Measurements from ENCODE around the gene ACOD1. TPM values are rescaled to one million over a fixed set of nuclear protein-coding genes. Genes with fewer than 3 reads are reported as not detected.
A peak's percentile ranks its signal among the peaks of the same experiment; 100 is the strongest.

Gene ACOD1
- polyA plus RNA-seq, 1 donor (not counting 4 experiments of a cell fraction or from before 2014, with no cell fraction given), result not detected

DNA sequence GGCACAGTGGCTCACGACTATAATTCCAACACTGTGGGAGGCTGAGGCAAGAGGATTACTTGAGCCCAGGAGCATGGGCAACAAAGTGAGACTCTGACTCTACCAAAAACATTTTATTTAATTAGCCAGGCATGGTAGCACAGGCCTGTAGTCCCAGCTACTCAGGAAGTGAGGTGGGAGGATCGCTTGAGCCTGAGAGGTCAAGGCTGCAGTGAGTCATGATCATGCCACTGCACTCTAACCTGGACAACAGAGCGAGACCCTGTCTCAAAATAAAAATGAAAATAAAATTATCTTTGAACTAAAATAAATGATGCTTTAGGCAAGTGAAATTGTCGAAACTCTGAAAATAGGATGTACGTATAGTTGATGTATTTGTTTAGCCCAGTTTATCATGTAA is 35.4 kb downstream of the ACOD1 start:
- dilution Hi-C loops (cut with MboI; ENCODE audit: extremely low pct_ligation_motif_present, low sequenced_read_pairs), result no loop called here
- peaks cover 6% of the 10 kb centered on the region for H3K27me3 ChIP-seq (ENCODE audit: control insufficient read depth, extremely low read depth, insufficient read depth, low read length)
- H3K79me2 ChIP-seq (ENCODE audit: control insufficient read depth, insufficient read depth, low read length), result no peaks in the 10 kb centered on the region
- H3K27ac ChIP-seq (ENCODE audit: control insufficient read depth, insufficient read depth, low read length), result no peak overlapping the region
- DNase-seq (ENCODE audit: low read depth, low spot score) (no peak), FAIRE-seq (no peak)
- H3K36me3 ChIP-seq (ENCODE audit: control insufficient read depth in 2 of 2, extremely low read depth in 1 of 2, insufficient read depth in 2 of 2, low read length in 2 of 2), result no peaks in the 10 kb centered on the region
- H3K4me3 ChIP-seq (ENCODE audit: control insufficient read depth in 2 of 3, extremely low read depth in 1 of 3, insufficient read depth in 2 of 3, low read depth in 1 of 3, low read length in 3 of 3), result no peak overlapping the region
- H2AFZ ChIP-seq (ENCODE audit: control insufficient read depth, low read length), result no peak overlapping the region
- H3K4me1 ChIP-seq (ENCODE audit: control insufficient read depth, extremely low read depth, insufficient read depth, low read length), result peaks cover 3% of the 10 kb centered on the region
- H3K9ac ChIP-seq (ENCODE audit: control insufficient read depth, extremely low read depth, insufficient read depth, low read length), result no peak overlapping the region
- no peaks in the 10 kb centered on the region for H3K9me1 ChIP-seq (ENCODE audit: control insufficient read depth, extremely low read depth, insufficient read depth, low read length)
- H4K20me1 ChIP-seq (ENCODE audit: control insufficient read depth, extremely low read depth, insufficient read depth, low read length), result no peaks in the 10 kb centered on the region
- H3K4me2 ChIP-seq (ENCODE audit: control insufficient read depth, extremely low read depth, insufficient read depth, low read depth, low read length), result no peak overlapping the region
- no peak for TF ChIP-seq EZH2 (IDR thresholded peaks at IDR 0.05; ENCODE audit: low read length)
- TF ChIP-seq, protein P1, sequence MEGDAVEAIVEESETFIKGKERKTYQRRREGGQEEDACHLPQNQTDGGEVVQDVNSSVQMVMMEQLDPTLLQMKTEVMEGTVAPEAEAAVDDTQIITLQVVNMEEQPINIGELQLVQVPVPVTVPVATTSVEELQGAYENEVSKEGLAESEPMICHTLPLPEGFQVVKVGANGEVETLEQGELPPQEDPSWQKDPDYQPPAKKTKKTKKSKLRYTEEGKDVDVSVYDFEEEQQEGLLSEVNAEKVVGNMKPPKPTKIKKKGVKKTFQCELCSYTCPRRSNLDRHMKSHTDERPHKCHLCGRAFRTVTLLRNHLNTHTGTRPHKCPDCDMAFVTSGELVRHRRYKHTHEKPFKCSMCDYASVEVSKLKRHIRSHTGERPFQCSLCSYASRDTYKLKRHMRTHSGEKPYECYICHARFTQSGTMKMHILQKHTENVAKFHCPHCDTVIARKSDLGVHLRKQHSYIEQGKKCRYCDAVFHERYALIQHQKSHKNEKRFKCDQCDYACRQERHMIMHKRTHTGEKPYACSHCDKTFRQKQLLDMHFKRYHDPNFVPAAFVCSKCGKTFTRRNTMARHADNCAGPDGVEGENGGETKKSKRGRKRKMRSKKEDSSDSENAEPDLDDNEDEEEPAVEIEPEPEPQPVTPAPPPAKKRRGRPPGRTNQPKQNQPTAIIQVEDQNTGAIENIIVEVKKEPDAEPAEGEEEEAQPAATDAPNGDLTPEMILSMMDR (optimal IDR thresholded peaks at IDR 0.05 in 1 of 3, IDR thresholded peaks at IDR 0.05 in 1 of 3, conservative IDR thresholded peaks at IDR 0.05 in 1 of 3; ENCODE audit: extremely low read depth in 1 of 3, insufficient read depth in 2 of 3, low read length in 3 of 3), result no peak
- no peaks in the 10 kb centered on the region for H3K9me3 ChIP-seq (ENCODE audit: control insufficient read depth, low read depth, low read length)

DNA sequence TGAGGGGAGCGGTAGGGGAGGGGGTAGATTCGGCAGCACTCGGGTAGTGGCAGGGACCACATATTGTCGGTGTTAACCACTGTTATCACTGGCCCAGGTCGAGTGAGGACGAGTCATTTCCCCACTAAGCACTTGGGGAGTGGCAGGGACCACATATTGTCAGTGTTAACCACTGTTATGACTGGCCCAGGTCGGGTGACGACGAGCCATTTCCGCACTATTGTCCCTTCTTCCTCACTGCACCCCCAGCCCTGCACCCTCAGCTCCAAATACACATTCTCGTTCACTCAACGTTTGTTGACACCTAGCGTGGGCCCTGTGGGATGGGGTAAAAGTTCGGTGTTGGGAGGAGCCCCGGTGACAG is 43.1 kb downstream of the ACOD1 start:
- Histone ChIP-seq H4K20me1 (ENCODE audit: control insufficient read depth, extremely low read depth, insufficient read depth, low read length) (no peaks in the 10 kb centered on the region), H3K36me3 (ENCODE audit: control insufficient read depth in 2 of 2, extremely low read depth in 1 of 2, insufficient read depth in 2 of 2, low read length in 2 of 2) (no peaks in the 10 kb centered on the region), H3K4me2 (ENCODE audit: control insufficient read depth, extremely low read depth, insufficient read depth, low read depth, low read length) (peak overlapping the region; percentile 99), H3K9ac (ENCODE audit: control insufficient read depth, extremely low read depth, insufficient read depth, low read length) (peak overlapping the region; percentile 97), H3K27me3 (ENCODE audit: control insufficient read depth, extremely low read depth, insufficient read depth, low read length) (no peaks in the 10 kb centered on the region), H3K9me1 (ENCODE audit: control insufficient read depth, extremely low read depth, insufficient read depth, low read length) (no peaks in the 10 kb centered on the region), H3K4me3 (ENCODE audit: control insufficient read depth in 2 of 3, extremely low read depth in 1 of 3, insufficient read depth in 2 of 3, low read depth in 1 of 3, low read length in 3 of 3) (peak overlapping the region; percentile 79 to 96 (median 95)), H3K4me1 (ENCODE audit: control insufficient read depth, extremely low read depth, insufficient read depth, low read length) (peaks cover 26% of the 10 kb centered on the region), H3K9me3 (ENCODE audit: control insufficient read depth, low read depth, low read length) (no peaks in the 10 kb centered on the region), H3K79me2 (ENCODE audit: control insufficient read depth, insufficient read depth, low read length) (peaks cover 25% of the 10 kb centered on the region), H2AFZ (ENCODE audit: control insufficient read depth, low read length) (peak overlapping the region; percentile 93), H3K27ac (ENCODE audit: control insufficient read depth, insufficient read depth, low read length) (peak overlapping the region; percentile 88)
- dilution Hi-C loops (cut with MboI; ENCODE audit: extremely low pct_ligation_motif_present, low sequenced_read_pairs), result no loop called here
- no peak for TF ChIP-seq EZH2 (IDR thresholded peaks at IDR 0.05; ENCODE audit: low read length)
- TF ChIP-seq, protein P1 (optimal IDR thresholded peaks at IDR 0.05 in 1 of 3, IDR thresholded peaks at IDR 0.05 in 1 of 3, conservative IDR thresholded peaks at IDR 0.05 in 1 of 3; ENCODE audit: extremely low read depth in 1 of 3, insufficient read depth in 2 of 3, low read length in 3 of 3), result no peak
- DNase-seq (ENCODE audit: low read depth, low spot score) (no peak), FAIRE-seq (no peak)

All from keratinocyte (primary cell).